ENCODE data around the gene FITM2.

DNA sequence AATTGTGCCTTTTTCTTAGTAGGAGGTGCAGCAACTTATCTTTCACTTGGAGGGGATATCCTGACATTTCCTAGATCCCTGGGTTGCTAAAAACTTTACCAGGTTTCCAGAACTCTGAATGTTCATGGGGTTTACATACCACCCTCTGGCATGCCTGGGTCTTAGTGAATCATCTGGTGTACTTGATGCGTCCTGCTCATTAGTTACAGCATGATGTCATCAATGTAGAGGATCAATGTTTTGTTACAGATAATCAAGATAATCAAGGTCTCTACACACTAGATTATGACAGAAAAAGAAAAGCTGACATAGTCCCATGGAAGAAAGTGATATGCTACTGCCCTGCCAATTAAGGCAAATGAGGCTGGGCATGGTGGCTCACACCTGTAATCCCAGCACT lies 27.0 kb downstream of the FITM2 start:
- no peak for TF ChIP-seq POLR2A (IDR thresholded peaks at IDR 0.05; ENCODE audit: extremely low read depth, insufficient read length)
- TF ChIP-seq, protein P1, sequence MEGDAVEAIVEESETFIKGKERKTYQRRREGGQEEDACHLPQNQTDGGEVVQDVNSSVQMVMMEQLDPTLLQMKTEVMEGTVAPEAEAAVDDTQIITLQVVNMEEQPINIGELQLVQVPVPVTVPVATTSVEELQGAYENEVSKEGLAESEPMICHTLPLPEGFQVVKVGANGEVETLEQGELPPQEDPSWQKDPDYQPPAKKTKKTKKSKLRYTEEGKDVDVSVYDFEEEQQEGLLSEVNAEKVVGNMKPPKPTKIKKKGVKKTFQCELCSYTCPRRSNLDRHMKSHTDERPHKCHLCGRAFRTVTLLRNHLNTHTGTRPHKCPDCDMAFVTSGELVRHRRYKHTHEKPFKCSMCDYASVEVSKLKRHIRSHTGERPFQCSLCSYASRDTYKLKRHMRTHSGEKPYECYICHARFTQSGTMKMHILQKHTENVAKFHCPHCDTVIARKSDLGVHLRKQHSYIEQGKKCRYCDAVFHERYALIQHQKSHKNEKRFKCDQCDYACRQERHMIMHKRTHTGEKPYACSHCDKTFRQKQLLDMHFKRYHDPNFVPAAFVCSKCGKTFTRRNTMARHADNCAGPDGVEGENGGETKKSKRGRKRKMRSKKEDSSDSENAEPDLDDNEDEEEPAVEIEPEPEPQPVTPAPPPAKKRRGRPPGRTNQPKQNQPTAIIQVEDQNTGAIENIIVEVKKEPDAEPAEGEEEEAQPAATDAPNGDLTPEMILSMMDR (IDR thresholded peaks at IDR 0.05; ENCODE audit: low read depth, low read length): no peak
- TF ChIP-seq, protein P2, sequence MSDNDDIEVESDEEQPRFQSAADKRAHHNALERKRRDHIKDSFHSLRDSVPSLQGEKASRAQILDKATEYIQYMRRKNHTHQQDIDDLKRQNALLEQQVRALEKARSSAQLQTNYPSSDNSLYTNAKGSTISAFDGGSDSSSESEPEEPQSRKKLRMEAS (IDR thresholded peaks at IDR 0.05; ENCODE audit: low read depth, low read length): no peak

All from NB4 (cell line).